Mucosa of stomach (tissue), 1 donor: ENCODE measurements around the gene PEAK1.
"Not testable (repeated sequence)": the region's sequence is repeated elsewhere in the genome, so short reads cannot be mapped to it uniquely, and the experiment has no call there.

Source experiments
- H3K27me3 ChIP-seq: one replicate; pipeline ENCODE4 v1.7.0; 2013; ENCODE audit warnings: mild to moderate bottlenecking, low read length; ENCODE audit not compliant: control insufficient read depth, insufficient read depth
- H3K36me3 ChIP-seq: one replicate; pipeline ENCODE4 v1.7.0; 2013; ENCODE audit warnings: low read length; ENCODE audit not compliant: control insufficient read depth, insufficient read depth
- H3K4me1 ChIP-seq: one replicate; pipeline ENCODE4 v1.7.0; 2013; ENCODE audit warnings: mild to moderate bottlenecking, low read length; ENCODE audit not compliant: control insufficient read depth, insufficient read depth
- H3K4me3 ChIP-seq: one replicate; pipeline ENCODE4 v1.7.0; 2013; ENCODE audit warnings: low read length
- H3K9ac ChIP-seq: one replicate; pipeline ENCODE4 v1.7.0; 2013; ENCODE audit warnings: mild to moderate bottlenecking, low read length, moderate library complexity
- H3K9me3 ChIP-seq: one replicate; pipeline ENCODE4 v1.7.0; 2013; ENCODE audit warnings: mild to moderate bottlenecking, low read length, moderate library complexity; ENCODE audit not compliant: control insufficient read depth
- donor health status: Pancreatic carcinoma.

PEAK1 gene

GRCh38 chr15:77410701-77411618 lies 8.9 kb downstream of the PEAK1 start:
- peaks cover 9% of the 10 kb centered on the region for H3K4me1 ChIP-seq
- H3K36me3 ChIP-seq, result no peaks in the 10 kb centered on the region
- H3K9me3 ChIP-seq, result no peaks in the 10 kb centered on the region
- no peaks in the 10 kb centered on the region for H3K27me3 ChIP-seq
- H3K9ac ChIP-seq, result no peak overlapping the region
- H3K4me3 ChIP-seq, result no peak overlapping the region

GRCh38 chr15:77410157-77410500 lies 9.8 kb downstream of the PEAK1 start:
- H3K9ac ChIP-seq, H3K4me1 ChIP-seq: not testable (repeated sequence)

GRCh38 chr15:77409259-77410156 lies 10.4 kb downstream of the PEAK1 start:
- Histone ChIP-seq H3K4me3 (no peak overlapping the region), H3K4me1 (peaks cover 9% of the 10 kb centered on the region), H3K9me3 (no peaks in the 10 kb centered on the region), H3K9ac (no peak overlapping the region), H3K36me3 (no peaks in the 10 kb centered on the region), H3K27me3 (no peaks in the 10 kb centered on the region)

More at GRCh38 chr15:77410157-77410500, 9.8 kb downstream of the PEAK1 start:
- not testable (repeated sequence) for H3K27me3 ChIP-seq, H3K4me3 ChIP-seq, H3K9me3 ChIP-seq, H3K36me3 ChIP-seq

- Histone ChIP-seq H3K36me3 (no peaks in the 10 kb centered on the region), H3K4me3 (no peak overlapping the region), H3K4me1 (no peaks in the 10 kb centered on the region), H3K9me3 (no peaks in the 10 kb centered on the region), H3K9ac (no peak overlapping the region), H3K27me3 (no peaks in the 10 kb centered on the region)
Observed at GRCh38 chr15:77406846-77407245, 13.1 kb downstream of the PEAK1 start.

GRCh38 chr15:77406173-77406759 lies 13.6 kb downstream of the PEAK1 start:
- H3K4me1 ChIP-seq, H3K27me3 ChIP-seq, H3K36me3 ChIP-seq, H3K4me3 ChIP-seq, H3K9ac ChIP-seq, H3K9me3 ChIP-seq: not testable (repeated sequence)

GRCh38 chr15:77402740-77403379 lies 17.0 kb downstream of the PEAK1 start:
- H3K4me3 ChIP-seq, result no peak overlapping the region
- H3K36me3 ChIP-seq, result no peaks in the 10 kb centered on the region
- no peaks in the 10 kb centered on the region for H3K27me3 ChIP-seq
- no peak overlapping the region for H3K9ac ChIP-seq
- H3K4me1 ChIP-seq, result no peaks in the 10 kb centered on the region
- H3K9me3 ChIP-seq, result no peaks in the 10 kb centered on the region

GRCh38 chr15:77400258-77400657 lies 19.6 kb downstream of the PEAK1 start:
- H3K9me3 ChIP-seq, result peaks cover 3% of the 10 kb centered on the region

GRCh38 chr15:77398927-77399326 lies 21.0 kb downstream of the PEAK1 start:
- no peak overlapping the region for H3K4me3 ChIP-seq
- H3K4me1 ChIP-seq, result no peaks in the 10 kb centered on the region
- peaks cover 7% of the 10 kb centered on the region for H3K9me3 ChIP-seq
- no peaks in the 10 kb centered on the region for H3K36me3 ChIP-seq
- no peak overlapping the region for H3K9ac ChIP-seq
- H3K27me3 ChIP-seq, result no peaks in the 10 kb centered on the region

More at GRCh38 chr15:77400258-77400657, 19.6 kb downstream of the PEAK1 start:
- Histone ChIP-seq H3K9ac (no peak overlapping the region), H3K27me3 (no peaks in the 10 kb centered on the region), H3K36me3 (no peaks in the 10 kb centered on the region), H3K4me3 (no peak overlapping the region), H3K4me1 (no peaks in the 10 kb centered on the region)

- H3K4me1 ChIP-seq, result peaks cover 3% of the 10 kb centered on the region
- H3K4me3 ChIP-seq, result no peak overlapping the region
- no peak overlapping the region for H3K9ac ChIP-seq
- H3K27me3 ChIP-seq, result no peaks in the 10 kb centered on the region
- no peaks in the 10 kb centered on the region for H3K36me3 ChIP-seq
- peaks cover 7% of the 10 kb centered on the region for H3K9me3 ChIP-seq
Observed at GRCh38 chr15:77396692-77397091, 23.2 kb downstream of the PEAK1 start.

GRCh38 chr15:77395013-77395774 lies 24.7 kb downstream of the PEAK1 start:
- peaks cover 7% of the 10 kb centered on the region for H3K9me3 ChIP-seq
- H3K4me1 ChIP-seq, result peaks cover 6% of the 10 kb centered on the region
- H3K4me3 ChIP-seq, result no peak overlapping the region
- no peaks in the 10 kb centered on the region for H3K36me3 ChIP-seq
- H3K27me3 ChIP-seq, result no peaks in the 10 kb centered on the region
- no peak overlapping the region for H3K9ac ChIP-seq

GRCh38 chr15:77393471-77393840 lies 26.4 kb downstream of the PEAK1 start:
- Histone ChIP-seq H3K9ac (no peak overlapping the region), H3K4me1 (peaks cover 6% of the 10 kb centered on the region), H3K9me3 (peaks cover 7% of the 10 kb centered on the region), H3K4me3 (no peak overlapping the region), H3K27me3 (no peaks in the 10 kb centered on the region), H3K36me3 (no peaks in the 10 kb centered on the region)
